SU-DHL-6 (cell line): ENCODE results near the gene GRID2.

ENCODE experiments used
- H2AFZ ChIP-seq: fragments of 200-600 bp; sonication (generic); 2 replicates; pipeline ENCODE4 v1.6.1; 2014; ENCODE audit warnings: low read depth, mild to moderate bottlenecking, moderate library complexity, mixed read lengths, antibody characterized with exemption, low read length; ENCODE audit not compliant: severe bottlenecking
- H3F3A ChIP-seq: fragments of 200-600 bp; shearing (Covaris generic); 2 replicates; pipeline ENCODE4 v1.6.0; 2016; ENCODE audit warnings: antibody characterized with exemption, mild to moderate bottlenecking; ENCODE audit not compliant: insufficient read depth
- H3K27ac ChIP-seq: fragments of 200-600 bp; sonication (generic); 2 replicates; pipeline ENCODE4 v1.5.1; 2016; ENCODE audit warnings: low read depth, mild to moderate bottlenecking, low read length, moderate library complexity, mixed read lengths
- H3K27me3 ChIP-seq: fragments of 200-600 bp; sonication (generic), shearing (Covaris generic); 2 replicates; pipeline ENCODE4 v1.6.0; 2014; ENCODE audit warnings: mild to moderate bottlenecking, low read length
- H3K36me3 ChIP-seq: fragments of 200-600 bp; sonication (generic); 2 replicates; pipeline ENCODE4 v1.6.1; 2014; ENCODE audit warnings: mild to moderate bottlenecking, low read length, mixed read lengths
- H3K4me2 ChIP-seq: fragments of 300-600, 200-600 bp; shearing (Covaris generic), sonication (generic); 2 replicates; pipeline ENCODE4 v1.6.0; 2014; ENCODE audit warnings: low read length, low read depth, mild to moderate bottlenecking; ENCODE audit not compliant: poor library complexity, severe bottlenecking
- H3K4me3 ChIP-seq: fragments of 200-600 bp; sonication (generic); 2 replicates; pipeline ENCODE4 v1.5.1; 2014; ENCODE audit warnings: antibody characterized with exemption, low read length, mild to moderate bottlenecking, mixed read lengths; ENCODE audit not compliant: insufficient read depth, poor library complexity, severe bottlenecking
- H3K79me2 ChIP-seq: fragments of 200-600 bp; sonication (generic); 2 replicates; pipeline ENCODE4 v1.6.1; 2014; ENCODE audit warnings: mild to moderate bottlenecking, low read length, moderate library complexity; ENCODE audit not compliant: insufficient read depth
- H3K9ac ChIP-seq: fragments of 200-600 bp; sonication (generic); 2 replicates; pipeline ENCODE4 v1.7.0; 2014; ENCODE audit warnings: mild to moderate bottlenecking, low read length
- H3K9me2 ChIP-seq: fragments of 200-600 bp; sonication (generic); replicated peaks from 2 replicates; pipeline ENCODE4 v1.6.1; 2014; ENCODE audit warnings: low read length; ENCODE audit not compliant: insufficient read depth
- H3K9me3 ChIP-seq: fragments of 200-600 bp; sonication (generic); 2 replicates; pipeline ENCODE4 v1.6.1; 2014; ENCODE audit warnings: low read length, mixed read lengths; ENCODE audit not compliant: insufficient read depth
- H4K20me1 ChIP-seq: fragments of 200-600 bp; sonication (generic); 2 replicates; pipeline ENCODE4 v1.6.1; 2014; ENCODE audit warnings: low read depth, mild to moderate bottlenecking, antibody characterized with exemption, low read length, moderate library complexity, mixed read lengths
- CTCF ChIP-seq: fragments of 200-600 bp; sonication (generic); IDR thresholded peaks from one replicate; pipeline ENCODE4 v1.5.1; 2017; ENCODE audit warnings: antibody characterized with exemption, mild to moderate bottlenecking, low read length, moderate library complexity; ENCODE audit not compliant: insufficient read depth, poor library complexity, severe bottlenecking
- EZH2phosphoT487 ChIP-seq: fragments of 200-600 bp; sonication (generic), shearing (Covaris generic); conservative IDR thresholded peaks from 2 replicates; pipeline ENCODE4 v1.6.1; 2018; ENCODE audit warnings: mild to moderate bottlenecking, antibody characterized with exemption, low read length, moderate library complexity, mixed read lengths

The GRID2 gene

GRCh38 chr4:93532234-93532633 lies 1228.5 kb downstream of the GRID2 start:
- Histone ChIP-seq H3F3A (no peaks in the 10 kb centered on the region), H3K4me2 (no peak overlapping the region), H3K79me2 (no peaks in the 10 kb centered on the region), H3K9me3 (no peaks in the 10 kb centered on the region), H3K27ac (no peak overlapping the region), H3K27me3 (no peaks in the 10 kb centered on the region), H4K20me1 (no peaks in the 10 kb centered on the region), H3K36me3 (no peaks in the 10 kb centered on the region), H2AFZ (no peak overlapping the region), H3K9ac (no peak overlapping the region), H3K9me2 (no peaks in the 10 kb centered on the region), H3K4me3 (no peak overlapping the region)
- TF ChIP-seq CTCF (no peak), EZH2phosphoT487 (no peak)

GRCh38 chr4:93540562-93540961 lies 1236.8 kb downstream of the GRID2 start:
- Histone ChIP-seq H3K27ac (no peak overlapping the region), H3F3A (no peaks in the 10 kb centered on the region), H3K9ac (no peak overlapping the region), H3K4me3 (no peak overlapping the region), H3K36me3 (no peaks in the 10 kb centered on the region), H3K27me3 (no peaks in the 10 kb centered on the region), H4K20me1 (no peaks in the 10 kb centered on the region), H3K9me2 (no peaks in the 10 kb centered on the region), H3K9me3 (no peaks in the 10 kb centered on the region), H3K79me2 (no peaks in the 10 kb centered on the region), H2AFZ (no peak overlapping the region), H3K4me2 (no peak overlapping the region)
- TF ChIP-seq EZH2phosphoT487 (no peak), CTCF (no peak)

GRCh38 chr4:93561842-93562241 lies 1258.1 kb downstream of the GRID2 start:
- Histone ChIP-seq H4K20me1 (no peaks in the 10 kb centered on the region), H3K27me3 (no peaks in the 10 kb centered on the region), H3K27ac (no peak overlapping the region), H3K4me2 (no peak overlapping the region), H3K79me2 (no peaks in the 10 kb centered on the region), H2AFZ (no peak overlapping the region), H3K4me3 (no peak overlapping the region), H3K36me3 (no peaks in the 10 kb centered on the region), H3F3A (no peaks in the 10 kb centered on the region), H3K9me3 (no peaks in the 10 kb centered on the region), H3K9me2 (no peaks in the 10 kb centered on the region), H3K9ac (no peak overlapping the region)
- TF ChIP-seq CTCF, result no peak
- TF ChIP-seq EZH2phosphoT487, result no peak

- H3K27me3 ChIP-seq, result no peaks in the 10 kb centered on the region
- no peak overlapping the region for H3K4me3 ChIP-seq
- H3K4me2 ChIP-seq, result no peak overlapping the region
- H3K9me3 ChIP-seq, result no peaks in the 10 kb centered on the region
- H3K27ac ChIP-seq, result no peak overlapping the region
- H3K9me2 ChIP-seq, result no peaks in the 10 kb centered on the region
- H3F3A ChIP-seq, result no peaks in the 10 kb centered on the region
- no peak overlapping the region for H2AFZ ChIP-seq
- no peaks in the 10 kb centered on the region for H3K36me3 ChIP-seq
- no peaks in the 10 kb centered on the region for H3K79me2 ChIP-seq
- no peak overlapping the region for H3K9ac ChIP-seq
- TF ChIP-seq EZH2phosphoT487 (no peak), CTCF (no peak)
- H4K20me1 ChIP-seq, result no peaks in the 10 kb centered on the region
Observed at GRCh38 chr4:93568758-93569157, 1265.0 kb downstream of the GRID2 start.
